Suppressor macrophage treated with lipopolysaccharide for 4 hours (primary cell): ENCODE data around the gene C1orf141.
"Not testable (repeated sequence)": the region's sequence is repeated elsewhere in the genome, so short reads cannot be mapped to it uniquely, and the experiment has no call there.

Source experiments
- DNase-seq: peaks from one replicate; pipeline ENCODE4 v3.0.0-alpha.2; 2020

C1orf141 gene

GRCh38 chr1:67141832-67142231, 7.1 kb upstream of the C1orf141 start:
- not testable (repeated sequence) for DNase-seq

GRCh38 chr1:67140460-67140859, 5.7 kb upstream of the C1orf141 start:
- DNase-seq, result no peak

- no peak for DNase-seq
Observed at GRCh38 chr1:67138813-67139499, 4.2 kb upstream of the C1orf141 start.

GRCh38 chr1:67137307-67137753, 2.6 kb upstream of the C1orf141 start:
- no peak for DNase-seq

- DNase-seq, result no peak
Observed at GRCh38 chr1:67135354-67135753, 584 bp upstream of the C1orf141 start.

GRCh38 chr1:67133177-67133576, 1.6 kb downstream of the C1orf141 start:
- no peak for DNase-seq

GRCh38 chr1:67130673-67131072, 4.1 kb downstream of the C1orf141 start:
- no peak for DNase-seq

- DNase-seq, result no peak
Observed at GRCh38 chr1:67126974-67127373, 7.8 kb downstream of the C1orf141 start.

GRCh38 chr1:67126111-67126746, 8.5 kb downstream of the C1orf141 start:
- no peak for DNase-seq

- DNase-seq, result no peak
Observed at GRCh38 chr1:67124455-67124854, 10.3 kb downstream of the C1orf141 start.

GRCh38 chr1:67120855-67121619, 13.7 kb downstream of the C1orf141 start:
- DNase-seq, result no peak

- no peak for DNase-seq
Observed at GRCh38 chr1:67118646-67119045, 16.1 kb downstream of the C1orf141 start.

GRCh38 chr1:67118191-67118590, 16.6 kb downstream of the C1orf141 start:
- DNase-seq, result no peak

- no peak for DNase-seq
Observed at GRCh38 chr1:67114162-67114561, 20.6 kb downstream of the C1orf141 start.

- DNase-seq, result peak; percentile 53
Observed at GRCh38 chr1:67110352-67110751, 24.4 kb downstream of the C1orf141 start.

GRCh38 chr1:67105508-67105907, 29.3 kb downstream of the C1orf141 start:
- no peak for DNase-seq

GRCh38 chr1:67103548-67103947, 31.2 kb downstream of the C1orf141 start:
- DNase-seq, result no peak

GRCh38 chr1:67100833-67101232, 33.9 kb downstream of the C1orf141 start:
- DNase-seq, result no peak

- no peak for DNase-seq
Observed at GRCh38 chr1:67097305-67097704, 37.5 kb downstream of the C1orf141 start.

- DNase-seq, result no peak
Observed at GRCh38 chr1:67094191-67094590, 40.6 kb downstream of the C1orf141 start.

- no peak for DNase-seq
Observed at GRCh38 chr1:67089685-67090208, 45.0 kb downstream of the C1orf141 start.

- DNase-seq, result no peak
Observed at GRCh38 chr1:67088440-67088839, 46.3 kb downstream of the C1orf141 start.

GRCh38 chr1:67085326-67085725, 49.4 kb downstream of the C1orf141 start:
- no peak for DNase-seq
